Liver (tissue), 9 donors: ENCODE results near the gene EVI2A. TPM values are rescaled to one million over a fixed set of nuclear protein-coding genes. Genes with fewer than 3 reads are reported as not detected.

ENCODE experiments used
- DNase-seq: peaks from one replicate; pipeline ENCODE4 v3.0.0-alpha.2; 2017; ENCODE audit warnings: low spot score
- H3K27ac ChIP-seq, 2 donors: one replicate each; pipeline ENCODE4 v1.7.0; 2013; ENCODE audit warnings: inconsistent platforms in 2 of 2, low read length in 2 of 2, control low read depth in 1 of 2, low read depth in 1 of 2, mild to moderate bottlenecking in 1 of 2
- H3K27me3 ChIP-seq, 4 donors: one replicate each; pipeline versions ENCODE4 v1.6.1 to v1.7.0; 2013; ENCODE audit warnings: low read length in 3 of 4, inconsistent platforms in 1 of 4, mild to moderate bottlenecking in 1 of 4, moderate library complexity in 1 of 4; ENCODE audit not compliant: control insufficient read depth in 4 of 4, insufficient read depth in 4 of 4
- H3K36me3 ChIP-seq, 4 donors: one replicate each; pipeline versions ENCODE4 v1.6.1 to v1.7.0; 2013; ENCODE audit warnings: low read length in 3 of 4, mild to moderate bottlenecking in 3 of 4, low read depth in 1 of 4, moderate library complexity in 1 of 4; ENCODE audit not compliant: control insufficient read depth in 4 of 4, insufficient read depth in 3 of 4
- H3K4me1 ChIP-seq, 4 donors: one replicate each; pipeline versions ENCODE4 v1.6.1 to v1.7.0; 2013; ENCODE audit warnings: low read length in 3 of 4, mild to moderate bottlenecking in 3 of 4, moderate library complexity in 1 of 4; ENCODE audit not compliant: control insufficient read depth in 4 of 4, insufficient read depth in 4 of 4
- H3K4me3 ChIP-seq, 3 donors: one replicate each; pipeline versions ENCODE4 v1.6.1 to v1.7.0; 2013; ENCODE audit warnings: low read length in 3 of 3, control low read depth in 1 of 3, low read depth in 1 of 3, mild to moderate bottlenecking in 1 of 3
- H3K9ac ChIP-seq, 2 donors: one replicate each; pipeline ENCODE4 v1.7.0; 2013; ENCODE audit warnings: low read length in 2 of 2, mild to moderate bottlenecking in 2 of 2, moderate library complexity in 2 of 2, control low read depth in 1 of 2, low read depth in 1 of 2
- H3K9me3 ChIP-seq, 4 donors: one replicate each; pipeline versions ENCODE4 v1.6.1 to v1.7.0; 2013; ENCODE audit warnings: low read length in 3 of 4; ENCODE audit not compliant: control insufficient read depth in 4 of 4
- ATF3 ChIP-seq: IDR thresholded peaks from 2 replicates; pipeline ENCODE4 v1.6.1; 2016; ENCODE audit warnings: antibody characterized with exemption
- FOXA1 ChIP-seq: IDR thresholded peaks from 2 replicates; pipeline ENCODE4 v1.6.1; 2016; ENCODE audit warnings: antibody characterized with exemption
- FOXA2 ChIP-seq: IDR thresholded peaks from 2 replicates; pipeline ENCODE4 v1.6.1; 2016; ENCODE audit warnings: antibody characterized with exemption
- GABPA ChIP-seq, 2 donors: IDR thresholded peaks in 1 of 2; conservative IDR thresholded peaks in 1 of 2; 2 replicates each; pipeline ENCODE4 v1.6.1; 2016; ENCODE audit warnings: antibody characterized with exemption in 2 of 2, mild to moderate bottlenecking in 1 of 2, moderate library complexity in 1 of 2
- HNF4G ChIP-seq: IDR thresholded peaks from 2 replicates; pipeline ENCODE4 v1.6.1; 2016; ENCODE audit warnings: antibody characterized with exemption
- REST ChIP-seq: IDR thresholded peaks from 2 replicates; pipeline ENCODE4 v1.6.1; 2016; ENCODE audit warnings: antibody characterized with exemption, mild to moderate bottlenecking
- RXRA ChIP-seq, 2 donors: IDR thresholded peaks; 2 replicates each; pipeline ENCODE4 v1.6.1; 2017 to 2018; ENCODE audit warnings: antibody characterized with exemption in 2 of 2, mild to moderate bottlenecking in 1 of 2
- TAF1 ChIP-seq: conservative IDR thresholded peaks from 2 replicates; pipeline ENCODE4 v1.6.1; 2016; ENCODE audit warnings: antibody characterized with exemption, mild to moderate bottlenecking
- YY1 ChIP-seq: IDR thresholded peaks from 2 replicates; pipeline ENCODE4 v1.6.1; 2016; ENCODE audit warnings: antibody characterized with exemption, mild to moderate bottlenecking
- WGBS: extraction: QIAGEN DNeasy Blood & Tissue Kit; methylation state at CpG from one replicate; pipeline ENCODE4 v1.1.7; 2013; 5-methylcytosine and 5-hydroxymethylcytosine counted together
- polyA plus RNA-seq, 2 donors: library from polyadenylated mRNA; stranded (reverse) in 1 of 2; unstranded in 1 of 2; fragments of 200-250 nt in 1 of 2; fragments of >200 nt in 1 of 2; fragmentation: Nextera tagmentation in 1 of 2; extraction: Ambion mirVana in 1 of 2; gene quantifications; one replicate each; pipeline versions ENCODE4 v1.2.1 to v1.2.3, GENCODE V29; 2013 to 2015
- total RNA-seq, 2 donors: library from RNA; depleted of rRNA; stranded (reverse); fragments of >200 nt; gene quantifications; one replicate each; pipeline ENCODE4 v1.2.3, GENCODE V29; 2014
- TF ChIP-seq, protein P1 (sequence below): IDR thresholded peaks from 2 replicates; pipeline ENCODE4 v1.6.1; 2016; ENCODE audit warnings: antibody characterized with exemption
- donor health status: healthy.
- donor health status: healthy.
- donor health status: healthy.
- donor health status: healthy.
- donor health status: healthy.

EVI2A gene
- total and polyA plus RNA-seq, 4 donors: 1.1 to 2.8 (median 2.0) TPM

- TF ChIP-seq REST: no peak
- TF ChIP-seq ATF3: no peak
- TF ChIP-seq FOXA1: no peak
- TF ChIP-seq RXRA (IDR thresholded peaks at IDR 0.05): no peak
- TF ChIP-seq FOXA2: no peak
- TF ChIP-seq, protein P1, sequence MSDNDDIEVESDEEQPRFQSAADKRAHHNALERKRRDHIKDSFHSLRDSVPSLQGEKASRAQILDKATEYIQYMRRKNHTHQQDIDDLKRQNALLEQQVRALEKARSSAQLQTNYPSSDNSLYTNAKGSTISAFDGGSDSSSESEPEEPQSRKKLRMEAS: no peak
- TF ChIP-seq YY1: no peak
- 82% methylated on average over 2 of the region's 2 CpGs for WGBS
- no peak for DNase-seq
- peak overlapping the region in 1 of 2 donors; percentile 76 for H3K9ac ChIP-seq
- H3K27ac ChIP-seq: peak overlapping the region in 1 of 2 donors; percentile 59
- H3K4me1 ChIP-seq: no peaks in the 10 kb centered on the region
- no peaks in the 10 kb centered on the region for H3K27me3 ChIP-seq
- H3K9me3 ChIP-seq: no peaks in the 10 kb centered on the region
- no peaks in the 10 kb centered on the region for H3K36me3 ChIP-seq
- no peak overlapping the region for H3K4me3 ChIP-seq
Measured at GRCh38 chr17:31320241-31320640, 1.2 kb downstream of the EVI2A start.

GRCh38 chr17:31318851-31319661 is 2.4 kb downstream of the EVI2A start:
- Histone ChIP-seq H3K4me1 (no peaks in the 10 kb centered on the region), H3K4me3 (no peak overlapping the region), H3K27ac (peak overlapping the region; percentile 49 to 57), H3K9ac (peak overlapping the region; percentile 27 to 74), H3K27me3 (no peaks in the 10 kb centered on the region), H3K36me3 (no peaks in the 10 kb centered on the region), H3K9me3 (no peaks in the 10 kb centered on the region)
- 77% methylated on average over 5 of the region's 5 CpGs for WGBS
- DNase-seq: no peak
- TF ChIP-seq REST (no peak), TAF1 (no peak), HNF4G (no peak), ATF3 (no peak), GABPA (IDR thresholded peaks at IDR 0.05 in 1 of 2, conservative IDR thresholded peaks at IDR 0.05 in 1 of 2) (no peak)
- TF ChIP-seq, protein P1: no peak
